Neural crest cell (in vitro differentiated cells): ENCODE measurements around the gene SLC43A3. TPM values are rescaled to one million over a fixed set of nuclear protein-coding genes. Genes with fewer than 3 reads are reported as not detected.

Experiments used
- DNase-seq: peaks from one replicate; pipeline ENCODE4 v3.0.0; 2021; ENCODE audit warnings: low read depth, mixed read lengths, low spot score
- H3K27ac Mint-ChIP-seq: one replicate; pipeline ENCODE4 v1.8.0; 2021; ENCODE audit warnings: mild to moderate bottlenecking, mixed read lengths; ENCODE audit not compliant: unreplicated experiment
- H3K27me3 Mint-ChIP-seq: 2 replicates; pipeline ENCODE4 v1.8.0; 2021; ENCODE audit warnings: low read depth, mild to moderate bottlenecking, mixed read lengths
- H3K36me3 Mint-ChIP-seq: 2 replicates; pipeline ENCODE4 v1.8.0; 2021; ENCODE audit warnings: low read depth, mild to moderate bottlenecking, mixed read lengths
- H3K4me1 Mint-ChIP-seq: 2 replicates; pipeline ENCODE4 v1.8.0; 2021; ENCODE audit warnings: mixed read lengths
- H3K4me3 Mint-ChIP-seq: one replicate; pipeline ENCODE4 v1.8.0; 2021; ENCODE audit warnings: mild to moderate bottlenecking, mixed read lengths
- H3K9me3 Mint-ChIP-seq: 2 replicates; pipeline ENCODE4 v1.8.0; 2021; ENCODE audit warnings: mixed read lengths
- CTCF ChIP-seq: fragments of 200-600 bp; sonication (generic); conservative IDR thresholded peaks from 2 replicates; pipeline ENCODE4 v1.5.0; 2021; ENCODE audit warnings: antibody characterized with exemption, mild to moderate bottlenecking
- total RNA-seq: library from RNA; stranded (reverse); gene quantifications from 2 replicates; pipeline ENCODE4 v1.2.1, GENCODE V29; 2021

SLC43A3 gene
- total RNA-seq, 1 donor from 2014 or later: 52.9 TPM

GRCh38 chr11:57357856-57358255 lies 69.1 kb downstream of the SLC43A3 start:
- Mint-ChIP-seq H3K4me1 (peaks cover 19% of the 10 kb centered on the region), H3K9me3 (no peaks in the 10 kb centered on the region), H3K27ac (no peak overlapping the region), H3K4me3 (no peak overlapping the region), H3K36me3 (no peaks in the 10 kb centered on the region), H3K27me3 (peaks cover 4% of the 10 kb centered on the region)
- DNase-seq: no peak
- no peak for TF ChIP-seq CTCF

GRCh38 chr11:57357310-57357709 lies 69.6 kb downstream of the SLC43A3 start:
- H3K4me1 Mint-ChIP-seq: peaks cover 22% of the 10 kb centered on the region
- no peaks in the 10 kb centered on the region for H3K9me3 Mint-ChIP-seq
- no peak for TF ChIP-seq CTCF
- no peak overlapping the region for H3K27ac Mint-ChIP-seq
- no peak overlapping the region for H3K4me3 Mint-ChIP-seq
- DNase-seq: no peak
- H3K27me3 Mint-ChIP-seq: peaks cover 4% of the 10 kb centered on the region
- H3K36me3 Mint-ChIP-seq: no peaks in the 10 kb centered on the region

Other genes starting within 250 kb of the SLC43A3 start
- 6.0 and 6.4 TPM in 2 replicates for gene LRRC55, start 245.2 kb downstream of the SLC43A3 start, total RNA-seq
- 3.0 and 3.9 TPM in 2 replicates for gene APLNR, start 189.9 kb downstream of the SLC43A3 start, total RNA-seq
- gene TNKS1BP1, start 102.2 kb downstream of the SLC43A3 start, total RNA-seq: 105 and 114 TPM in 2 replicates
- 280 TPM in 2 replicates for gene SSRP1, start 91.2 kb downstream of the SLC43A3 start, total RNA-seq
- gene P2RX3, start 88.8 kb downstream of the SLC43A3 start, total RNA-seq: 14.3 and 15.5 TPM in 2 replicates
- not detected in 2 replicates for gene PRG3, start 46.0 kb downstream of the SLC43A3 start, total RNA-seq
- 0.23 TPM in 1 of 2 replicates, not detected in the other for gene PRG2, start 36.5 kb downstream of the SLC43A3 start, total RNA-seq
- 2.4 and 3.4 TPM in 2 replicates for gene RTN4RL2, start 33.4 kb upstream of the SLC43A3 start, total RNA-seq
- 4.5 and 4.7 TPM in 2 replicates for gene SLC43A1, start 88.6 kb upstream of the SLC43A3 start, total RNA-seq
- gene TIMM10, start 103.6 kb upstream of the SLC43A3 start, total RNA-seq: 103 and 108 TPM in 2 replicates
- not detected in 2 replicates for gene SMTNL1, start 110.5 kb upstream of the SLC43A3 start, total RNA-seq
- gene UBE2L6, start 140.6 kb upstream of the SLC43A3 start, total RNA-seq: 66.0 and 68.7 TPM in 2 replicates
- gene SERPING1, start 170.6 kb upstream of the SLC43A3 start, total RNA-seq: 28.0 and 31.7 TPM in 2 replicates
- 0.37 and 0.55 TPM in 2 replicates for gene YPEL4, start 222.8 kb upstream of the SLC43A3 start, total RNA-seq
- 23.8 and 25.7 TPM in 2 replicates for gene CLP1, start 230.6 kb upstream of the SLC43A3 start, total RNA-seq
- gene ZDHHC5, start 241.0 kb upstream of the SLC43A3 start, total RNA-seq: 42.7 and 50.1 TPM in 2 replicates